GM19463 (cell line): ENCODE data around the gene SFR1.
A peak's percentile ranks its signal among the peaks of the same experiment; 100 is the strongest.

Source experiments
- ATAC-seq: cut with Tn5 transposase; IDR thresholded peaks from one replicate; pipeline ENCODE4 v1.9.1; 2021; ENCODE audit warnings: mild to moderate bottlenecking, moderate library complexity; ENCODE audit not compliant: unreplicated experiment

The SFR1 gene

DNA sequence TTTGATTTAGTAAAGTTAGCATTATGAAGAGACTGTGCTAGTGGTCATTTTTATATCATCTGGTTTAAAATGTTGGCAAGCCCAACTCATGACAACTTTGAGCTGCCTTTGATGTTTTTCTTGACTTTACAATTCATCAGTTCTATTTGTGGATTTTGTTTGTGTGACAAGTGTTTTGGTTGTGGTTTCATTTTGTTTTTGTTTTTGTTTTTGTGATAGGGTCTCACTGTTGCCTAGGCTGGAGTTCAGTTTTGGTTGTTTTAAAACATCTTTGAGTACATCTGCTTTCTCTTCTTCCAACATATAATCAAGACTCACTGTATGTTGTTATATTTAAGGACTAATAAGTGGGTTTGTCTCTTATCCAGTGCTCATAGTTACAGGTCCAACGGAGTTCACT, 17.6 kb upstream of the SFR1 start:
- no peak for ATAC-seq

DNA sequence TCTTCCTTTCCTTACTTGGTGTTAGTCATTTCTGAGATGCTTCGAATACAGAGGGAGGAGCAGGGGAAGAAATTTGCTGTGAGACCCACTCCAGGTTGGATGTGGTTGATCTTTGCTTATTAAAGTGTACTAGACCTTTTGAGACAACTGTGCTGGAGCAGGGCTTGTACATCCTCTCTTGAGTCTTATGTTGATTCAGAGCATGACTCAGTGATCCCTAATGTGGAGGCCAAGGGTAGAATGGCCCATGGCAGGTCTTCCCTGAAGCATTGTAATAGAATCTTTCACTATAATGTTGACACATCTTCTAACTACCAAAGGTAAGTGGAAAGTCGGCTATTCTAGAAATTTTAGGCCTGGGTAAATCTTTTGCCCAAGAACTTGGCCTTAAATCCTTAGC, 17.0 kb upstream of the SFR1 start:
- no peak for ATAC-seq

DNA sequence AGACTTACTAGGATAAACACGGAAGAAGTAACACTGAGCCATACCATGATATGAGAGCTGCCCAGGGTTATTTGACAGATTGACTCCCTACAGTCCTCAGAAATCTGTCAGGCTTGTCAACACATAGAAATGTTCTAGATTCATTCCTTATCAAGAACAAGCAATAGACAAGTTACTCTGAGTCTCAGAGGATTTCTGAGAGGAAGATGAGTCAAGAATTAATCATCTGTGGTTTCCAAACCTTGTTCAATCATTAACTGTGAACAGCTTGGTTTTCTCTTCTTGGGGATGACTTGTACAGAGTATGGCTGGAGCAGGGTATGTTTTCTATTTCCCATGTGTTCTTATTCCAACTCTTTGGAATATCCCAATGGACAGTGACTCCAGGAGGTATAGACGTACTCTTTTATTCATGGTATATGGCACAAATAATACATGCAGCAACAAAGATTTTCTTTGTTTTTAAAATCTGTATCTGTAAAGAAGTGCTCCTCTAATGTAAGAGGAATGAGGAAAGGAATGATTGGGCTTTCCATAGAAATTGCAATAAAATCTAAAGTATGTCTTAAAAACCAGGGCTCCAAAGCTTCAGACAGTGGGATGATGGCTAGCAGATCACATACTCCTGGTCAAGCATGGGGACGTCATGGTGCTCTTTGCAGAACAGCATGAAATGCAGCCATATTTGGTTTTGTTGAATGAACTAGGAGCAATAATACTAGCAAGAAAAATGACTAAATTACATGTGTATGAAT, 11.9 kb upstream of the SFR1 start:
- peak; percentile 99 for ATAC-seq

DNA sequence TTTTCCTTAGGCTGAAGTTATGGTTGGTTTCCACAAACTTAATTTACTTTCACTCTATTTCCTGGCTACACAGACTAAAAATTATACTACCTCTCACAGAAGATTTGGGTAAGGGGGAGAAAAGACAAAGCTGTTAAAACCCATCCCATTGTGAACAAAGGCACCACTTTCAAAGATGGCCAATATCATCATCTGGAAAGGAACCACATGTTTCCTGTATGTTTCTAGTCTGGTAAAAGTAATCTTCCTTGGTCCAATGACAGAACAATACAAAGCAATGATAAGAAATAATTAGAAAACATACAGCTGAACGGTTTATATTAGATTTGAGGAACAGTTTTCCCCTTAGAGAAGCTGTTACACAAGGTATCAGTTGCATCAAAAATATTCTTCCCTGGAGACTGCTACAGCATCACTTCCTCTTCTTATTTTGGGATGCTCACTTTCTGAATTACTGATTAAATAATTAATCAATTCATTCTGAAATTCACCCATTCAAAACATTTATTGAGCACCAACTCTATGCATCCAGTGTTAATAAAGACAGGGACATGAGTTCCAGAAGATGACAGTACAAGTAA, 8.5 kb upstream of the SFR1 start:
- no peak for ATAC-seq

DNA sequence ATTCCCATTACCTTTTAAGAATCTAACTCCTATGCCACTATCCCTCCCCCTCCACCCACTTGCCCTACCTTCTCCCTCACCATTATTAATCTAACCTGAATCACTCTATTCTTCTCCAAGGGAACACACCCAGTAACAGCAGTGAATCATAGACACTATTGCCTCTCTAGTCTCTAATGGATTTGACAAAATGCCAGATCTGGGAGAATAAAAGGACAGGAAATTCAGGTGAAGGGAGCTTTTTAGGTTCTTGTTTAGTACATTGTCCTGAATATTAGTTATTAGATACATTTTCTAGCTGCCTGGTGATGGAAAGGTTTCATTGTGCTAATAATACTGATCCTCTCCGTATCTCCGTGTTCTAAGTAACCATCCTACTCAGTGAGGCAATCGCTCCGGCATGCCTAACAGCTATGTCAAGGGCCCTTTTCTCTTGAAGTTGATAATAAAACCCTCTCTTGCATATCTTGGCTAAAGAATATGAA, 4.1 kb upstream of the SFR1 start:
- ATAC-seq: no peak

DNA sequence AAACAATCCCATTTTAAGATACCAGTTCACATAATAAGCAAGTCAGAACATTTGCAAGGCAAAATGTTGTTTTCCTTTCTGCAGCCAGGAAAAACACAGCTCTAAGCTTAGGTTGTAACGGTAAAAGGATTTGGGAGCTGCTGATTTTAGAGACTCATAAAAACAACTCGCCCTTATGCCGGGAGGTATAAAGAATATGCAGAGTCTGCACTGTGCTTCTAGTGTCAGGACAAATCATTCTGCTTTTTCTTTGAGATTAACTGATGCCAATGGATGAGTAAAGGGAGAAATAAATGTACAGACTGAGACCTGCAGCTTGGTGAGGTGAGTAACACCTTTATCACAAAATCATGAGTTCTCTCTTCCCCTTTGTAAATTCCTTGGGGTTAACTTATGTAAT, 2.0 kb upstream of the SFR1 start:
- ATAC-seq: no peak

DNA sequence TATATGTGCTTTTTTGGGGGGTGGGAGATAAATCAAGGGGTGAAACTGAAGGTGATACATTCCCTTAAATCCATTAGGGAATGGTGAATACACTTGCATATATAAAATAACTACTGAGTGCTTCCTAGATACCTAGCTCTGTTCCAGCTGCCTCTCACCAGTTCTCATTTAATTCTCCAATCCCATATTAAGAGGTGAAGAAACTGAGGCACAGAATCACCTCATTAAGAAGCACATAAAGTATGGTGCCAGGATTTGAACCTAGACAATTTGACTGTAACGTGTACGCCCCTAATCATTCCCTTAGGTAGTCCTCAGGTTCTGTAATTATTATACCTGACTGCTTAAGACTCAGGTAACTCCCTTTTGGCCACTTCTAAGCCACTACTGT, 1.5 kb upstream of the SFR1 start:
- ATAC-seq: no peak

DNA sequence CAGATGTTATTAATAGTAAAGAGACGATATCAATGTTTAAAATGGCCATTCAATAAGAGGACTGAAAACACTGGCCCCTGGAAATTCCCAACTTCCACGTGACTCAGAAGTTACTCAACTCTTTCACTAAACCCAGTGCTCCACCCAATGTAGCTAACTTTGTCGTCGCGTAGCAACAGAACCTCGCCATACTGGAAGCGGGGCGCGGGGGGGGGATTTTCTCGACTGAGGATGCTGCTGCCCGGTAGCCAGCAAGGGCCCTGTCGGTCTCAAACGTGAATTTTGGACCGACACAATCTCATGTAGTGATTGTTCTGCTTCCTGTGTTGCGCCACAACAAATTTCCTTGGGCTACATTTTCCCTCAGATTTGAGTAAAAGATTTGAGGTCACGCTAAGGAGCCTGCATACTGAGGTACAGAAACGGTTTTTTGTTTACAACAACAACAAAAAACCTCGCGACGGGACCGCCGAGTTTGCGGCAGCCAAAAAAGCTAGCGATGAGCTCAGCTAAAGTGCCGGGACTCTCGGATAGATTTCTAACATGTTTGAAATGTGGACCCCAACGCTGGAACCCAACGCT, 977 bp upstream of the SFR1 start:
- ATAC-seq: peak; percentile 34

DNA sequence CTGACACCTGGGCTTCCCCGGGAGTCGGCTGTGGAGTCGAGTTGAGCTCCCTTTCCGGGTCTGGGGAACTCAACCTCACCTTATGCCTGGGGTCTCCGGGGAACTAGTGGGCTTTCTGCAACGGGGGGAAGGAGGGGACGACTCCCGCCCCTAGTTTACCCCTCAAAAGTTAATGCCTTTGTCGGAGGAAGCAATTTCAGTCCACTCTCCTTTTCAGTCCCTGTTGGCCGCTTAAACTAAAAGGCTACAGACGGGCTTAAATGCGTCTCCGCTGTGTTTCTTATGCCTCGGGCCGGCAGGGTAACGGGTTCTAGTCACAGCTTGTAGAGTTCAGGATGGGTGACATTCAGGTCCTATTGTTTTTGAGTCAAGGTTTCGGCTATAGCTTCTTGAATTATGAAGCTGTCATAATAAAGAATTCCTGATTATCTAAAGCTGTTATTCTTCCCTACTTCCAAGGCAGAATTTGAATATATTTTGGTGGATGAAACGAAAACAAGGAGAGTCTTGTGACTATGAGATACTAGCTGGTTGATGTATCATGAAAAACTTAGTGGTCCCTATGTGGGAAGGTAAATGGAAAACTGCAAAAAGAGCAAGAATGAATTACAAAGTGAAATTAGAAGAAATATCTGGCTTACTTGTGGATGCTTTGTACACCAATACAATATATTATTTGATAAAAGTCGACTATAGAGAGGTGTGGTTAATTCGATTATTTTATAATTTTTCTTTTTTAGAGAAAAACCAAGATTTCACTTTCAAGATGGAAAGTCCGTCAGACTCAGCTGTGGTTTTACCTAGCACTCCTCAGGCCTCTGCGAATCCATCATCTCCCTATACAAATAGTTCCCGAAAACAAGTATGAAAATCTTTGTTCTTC, 495 bp downstream of the SFR1 start:
- no peak for ATAC-seq

DNA sequence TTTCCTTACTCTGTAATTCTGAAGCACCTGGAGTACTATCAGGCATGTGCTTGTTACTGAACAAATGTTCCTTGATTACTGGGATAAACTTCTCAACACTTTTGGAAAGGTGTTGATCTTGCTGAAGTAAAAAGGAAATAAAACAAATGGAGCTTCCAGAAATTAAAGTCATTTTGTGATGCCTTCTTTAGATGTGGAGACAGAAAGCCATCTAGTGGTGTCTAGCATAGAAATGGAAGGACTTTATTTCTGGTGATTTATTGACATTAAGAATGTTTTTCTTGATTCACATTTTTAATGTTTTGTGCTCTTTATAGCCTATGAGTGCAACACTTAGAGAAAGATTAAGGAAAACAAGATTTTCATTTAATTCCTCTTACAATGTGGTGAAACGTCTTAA, 1.4 kb downstream of the SFR1 start:
- no peak for ATAC-seq

DNA sequence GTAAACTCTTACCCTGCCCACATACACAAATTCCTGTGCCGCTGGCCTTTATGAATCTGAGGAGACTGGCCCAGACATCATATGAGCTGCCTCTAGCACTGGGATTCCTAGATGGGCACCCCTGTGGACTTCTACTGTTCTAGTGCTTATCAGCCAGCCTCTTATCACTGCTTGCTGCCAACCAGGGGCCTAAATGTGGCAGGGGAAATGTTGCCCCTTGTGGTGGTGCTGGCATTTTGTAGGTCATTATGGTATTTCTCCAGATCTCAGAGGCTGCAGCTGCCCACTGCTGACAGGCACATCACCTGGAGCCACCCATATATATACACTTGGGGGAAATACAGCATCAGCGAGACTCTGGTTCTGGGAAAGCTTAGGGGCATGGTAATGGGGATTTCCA, 5.4 kb downstream of the SFR1 start:
- ATAC-seq: peak; percentile 75

DNA sequence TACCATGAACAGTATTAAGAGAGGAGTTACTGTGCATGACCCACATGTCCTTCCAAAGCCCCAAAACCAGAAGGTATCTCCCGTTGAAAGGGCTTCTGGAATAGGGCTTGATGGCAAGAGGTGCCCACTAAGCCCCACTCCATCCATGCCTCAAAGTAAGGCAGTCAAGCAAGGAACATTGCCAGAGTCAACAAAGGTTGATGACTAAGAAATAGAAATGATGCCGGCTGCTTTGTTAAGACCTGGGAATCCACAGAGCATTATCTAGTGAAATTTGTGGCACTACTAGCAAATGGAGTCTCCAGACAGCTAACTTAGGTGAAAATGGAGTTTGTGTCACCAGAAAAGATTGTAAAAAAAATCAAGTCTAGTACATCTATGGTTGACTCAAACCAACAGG, 6.2 kb downstream of the SFR1 start:
- ATAC-seq: no peak

DNA sequence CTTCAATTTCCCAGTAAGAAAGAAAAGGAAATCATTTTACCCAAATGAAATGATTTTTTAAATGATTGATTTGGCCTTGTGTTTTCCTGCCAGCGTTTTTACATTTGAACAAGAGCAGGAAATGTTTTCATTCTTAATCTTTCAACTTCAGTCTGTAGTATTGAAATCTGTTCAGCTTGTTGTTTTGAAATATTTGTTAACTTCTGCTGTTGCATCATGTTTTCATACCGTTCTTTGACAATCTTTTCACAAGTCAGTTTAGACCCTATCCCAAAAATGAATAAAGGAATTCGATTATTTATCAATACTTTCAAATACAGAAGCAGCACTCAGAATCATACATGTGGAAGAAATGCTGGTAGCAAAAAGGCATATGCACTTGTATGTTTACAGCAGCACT, 8.1 kb downstream of the SFR1 start:
- no peak for ATAC-seq

DNA sequence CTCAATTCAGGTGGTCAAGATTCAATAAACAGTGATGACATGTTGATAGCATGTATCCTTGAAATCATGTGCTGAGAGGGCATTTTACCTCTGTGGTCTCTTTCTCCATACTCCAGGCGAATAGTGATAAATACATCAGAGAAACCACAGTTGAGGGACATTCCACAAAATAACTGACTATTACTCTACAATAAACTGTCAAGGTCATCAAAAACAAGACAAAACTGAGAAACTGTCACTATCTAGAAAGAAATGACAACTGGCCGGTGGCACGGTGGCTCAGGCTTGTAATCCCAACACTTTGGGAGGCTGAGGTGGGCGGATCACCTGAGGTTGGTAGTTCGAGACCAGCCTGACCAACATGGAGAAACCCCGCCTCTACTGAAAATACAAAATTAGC, 16.2 kb downstream of the SFR1 start:
- ATAC-seq: no peak

DNA sequence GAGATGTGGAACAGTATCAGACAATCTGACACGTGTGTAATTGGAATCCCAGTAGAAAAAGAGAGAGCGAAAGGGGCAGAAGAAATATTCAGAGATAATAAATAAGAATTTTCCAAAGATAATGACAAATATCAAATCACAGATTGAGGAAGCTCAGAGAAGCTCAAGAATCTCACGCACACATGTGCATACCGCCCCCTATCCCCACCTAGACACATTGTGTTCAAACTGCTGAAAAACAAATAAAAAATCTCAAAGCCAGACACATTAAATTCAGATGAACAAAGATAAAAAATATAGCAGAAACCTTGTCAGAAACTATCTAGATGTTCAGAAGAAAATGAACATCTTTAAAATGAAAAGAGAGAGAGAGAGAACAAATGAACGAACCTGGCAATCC, 17.2 kb downstream of the SFR1 start:
- ATAC-seq: no peak

DNA sequence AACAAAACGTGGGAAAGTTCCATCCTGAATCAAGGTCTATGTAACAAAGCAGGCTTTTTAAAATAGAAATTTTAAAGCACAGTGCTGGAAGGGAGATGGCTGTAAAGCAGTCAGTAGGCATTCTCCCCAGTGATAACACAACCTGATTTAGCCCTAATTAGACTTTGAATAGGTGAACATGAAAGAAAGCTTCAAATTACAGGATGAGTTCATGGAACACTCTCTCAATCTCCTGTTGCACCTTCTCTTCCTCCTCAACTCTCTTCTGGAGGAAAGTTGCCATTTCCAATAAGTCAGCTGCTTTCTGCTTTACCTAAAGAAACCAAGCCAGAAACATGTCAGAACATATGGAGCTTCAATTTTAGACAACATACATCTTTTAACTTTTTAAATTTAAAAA, 20.1 kb downstream of the SFR1 start:
- no peak for ATAC-seq

DNA sequence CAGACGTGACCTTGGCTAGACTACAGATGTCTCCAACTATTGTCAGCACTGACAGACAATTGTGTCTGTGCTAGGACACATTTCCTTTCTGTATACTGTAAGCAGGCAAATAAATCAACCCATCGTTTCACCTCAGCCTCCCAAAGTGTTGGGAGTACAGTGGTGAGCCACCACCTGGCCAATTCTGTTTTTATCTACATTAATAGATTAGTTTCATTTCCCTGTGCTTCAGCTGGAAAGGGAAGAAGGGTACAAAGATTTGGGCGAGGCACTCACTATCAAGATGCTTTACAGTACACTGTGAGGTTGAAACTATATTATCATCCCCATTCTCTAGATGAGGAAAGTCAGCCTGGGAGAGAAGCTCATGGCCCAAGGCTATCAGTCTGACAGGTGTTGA, 21.9 kb downstream of the SFR1 start:
- ATAC-seq: no peak

DNA sequence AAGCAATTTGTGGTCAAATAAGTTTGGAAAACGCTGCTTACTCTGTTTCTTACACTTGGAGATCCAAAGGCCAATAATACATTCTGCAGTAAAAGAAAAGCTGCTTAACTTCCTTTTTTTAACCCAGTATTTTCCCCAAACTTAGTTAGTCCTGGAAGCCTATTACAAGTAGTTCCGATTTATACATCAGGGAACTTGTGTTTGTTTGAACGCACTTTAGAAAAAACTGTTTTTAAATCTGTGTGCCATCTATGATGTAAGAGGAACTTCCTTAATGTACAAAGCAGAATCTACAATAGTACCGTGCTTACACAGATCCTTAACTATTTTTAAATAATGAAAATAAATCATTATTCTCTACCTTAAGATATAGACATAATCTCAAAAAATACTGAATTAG, 23.0 kb downstream of the SFR1 start:
- ATAC-seq: no peak

DNA sequence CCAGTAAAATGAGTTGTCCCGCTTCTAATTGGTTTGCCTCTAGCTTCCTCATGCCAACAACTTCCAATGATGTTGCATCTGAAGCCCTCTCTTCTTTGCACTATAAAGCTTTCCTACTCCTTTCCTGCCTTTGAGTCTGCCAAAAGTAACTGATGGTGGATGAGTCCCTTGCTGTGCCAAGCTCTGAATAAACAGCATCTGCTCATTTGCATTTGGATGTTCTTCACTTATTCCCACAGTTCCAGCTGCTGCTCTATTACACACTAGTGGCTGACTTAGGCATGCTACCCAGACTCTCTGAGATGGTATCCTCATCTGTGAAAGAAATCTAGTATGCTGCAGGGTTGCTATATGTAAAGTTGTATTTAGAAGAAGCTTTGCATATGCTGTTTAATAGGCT, 24.9 kb downstream of the SFR1 start:
- ATAC-seq: no peak

DNA sequence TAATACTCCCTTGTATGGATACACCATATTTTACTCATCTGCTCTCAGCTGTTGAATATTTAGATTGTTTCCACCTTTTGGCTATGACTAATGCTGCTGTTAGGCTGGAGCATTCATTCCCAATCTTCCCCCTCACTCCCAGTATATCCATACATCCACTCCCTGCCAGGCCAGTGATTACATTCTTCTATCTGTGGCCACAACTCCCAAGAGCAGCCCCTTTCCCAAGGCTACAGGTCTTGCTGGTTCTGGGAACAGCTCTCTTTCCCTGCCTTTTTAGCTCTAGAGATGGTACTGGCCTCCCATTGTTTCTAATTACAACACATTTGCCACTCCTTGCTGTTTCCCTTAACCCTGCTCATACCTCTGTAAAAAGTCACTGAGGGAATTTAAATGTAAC, 28.2 kb downstream of the SFR1 start:
- ATAC-seq: no peak

DNA sequence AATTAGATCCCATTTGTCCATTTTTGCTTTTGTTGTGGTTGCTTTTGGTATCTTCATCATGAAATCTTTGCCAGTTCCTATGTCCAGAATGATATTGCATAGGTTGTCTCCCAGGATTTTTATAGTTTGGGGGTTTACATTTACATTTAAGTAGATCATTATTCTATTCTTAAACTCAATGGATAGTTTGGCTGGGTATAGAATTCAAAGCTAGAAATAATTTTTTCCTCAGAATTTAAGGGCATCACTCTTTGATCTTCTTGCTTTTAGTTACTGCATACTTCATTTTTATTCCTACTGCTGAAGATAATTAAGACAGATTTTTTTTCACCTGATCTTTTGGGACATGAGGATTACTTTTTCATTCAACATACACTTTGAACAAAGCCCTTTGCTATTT, 29.8 kb downstream of the SFR1 start:
- no peak for ATAC-seq

DNA sequence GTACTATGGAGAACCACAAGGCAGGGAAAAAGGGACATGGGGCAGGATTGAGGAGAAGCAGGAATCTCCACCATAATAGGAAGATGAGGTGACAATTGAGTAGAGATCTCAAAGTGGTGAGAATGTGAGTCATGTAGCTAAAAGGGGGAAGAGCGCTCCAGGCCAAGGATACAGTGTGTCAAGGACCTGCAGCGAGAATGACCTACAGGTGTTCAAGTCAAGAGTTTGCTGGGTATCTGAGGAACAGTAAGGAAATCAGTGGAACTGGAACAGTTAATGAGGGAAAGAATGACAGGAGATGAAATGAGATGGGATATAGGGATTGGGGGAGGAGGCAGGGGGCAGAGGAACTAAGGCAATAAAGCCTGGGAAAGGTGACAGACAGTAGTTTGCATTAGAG, 33.6 kb downstream of the SFR1 start:
- ATAC-seq: no peak
